ENCODE data around the gene AIFM1.

AIFM1 gene

GRCh38 chrX:130186651-130187050 is 21.0 kb upstream of the AIFM1 start:
- H3K9ac ChIP-seq (ENCODE audit: low read length): no peak overlapping the region
- no CpG with 5 or more reads among the region's 4 CpGs for WGBS (ENCODE audit: extremely low coverage, insufficient coverage, insufficient read length)
- H2BK12ac ChIP-seq (ENCODE audit: low read length): no peak overlapping the region
- no peak overlapping the region for H2BK120ac ChIP-seq (ENCODE audit: insufficient read depth, low read length, poor library complexity)
- no peak overlapping the region for H3K27ac ChIP-seq (ENCODE audit: low read depth, low read length)
- H3K18ac ChIP-seq (ENCODE audit: low read length): no peak overlapping the region
- no peak overlapping the region for H2BK5ac ChIP-seq (ENCODE audit: low read depth, low read length, poor library complexity)
- no peak overlapping the region for H3K4me2 ChIP-seq (ENCODE audit: low read length)
- no peaks in the 10 kb centered on the region for H3K9me3 ChIP-seq (ENCODE audit: insufficient read depth, low read depth, low read length)
- H3K36me3 ChIP-seq (ENCODE audit: control insufficient read depth in 1 of 2, insufficient read depth in 2 of 2, low read length in 2 of 2): no peaks in the 10 kb centered on the region
- no peak overlapping the region for H3K14ac ChIP-seq (ENCODE audit: low read length)
- peak overlapping the region; percentile 0 for H4K91ac ChIP-seq (ENCODE audit: low read depth, low read length)
- H3K27me3 ChIP-seq (ENCODE audit: insufficient read depth, low read length): no peaks in the 10 kb centered on the region
- no peak overlapping the region for H3K4ac ChIP-seq (ENCODE audit: low read depth, low read length)
- H3K23ac ChIP-seq (ENCODE audit: low read length): no peak overlapping the region
- no peak for DNase-seq
- H3K79me2 ChIP-seq (ENCODE audit: control insufficient read depth, insufficient read depth, low read length, poor library complexity): no peaks in the 10 kb centered on the region
- no peak overlapping the region for H2AFZ ChIP-seq (ENCODE audit: insufficient read depth, low read length, poor library complexity)
- peaks cover 3% of the 10 kb centered on the region for H3K79me1 ChIP-seq (ENCODE audit: low read length)
- peaks cover 7% of the 10 kb centered on the region in 2 experiments for H3K4me1 ChIP-seq (ENCODE audit: control insufficient read depth in 1 of 2, insufficient read depth in 2 of 2, low read length in 2 of 2)
- no peak overlapping the region for H4K12ac ChIP-seq (ENCODE audit: low read depth, low read length)
- no peak overlapping the region for H3K4me3 ChIP-seq (ENCODE audit: low read depth, low read length)
- H4K8ac ChIP-seq (ENCODE audit: low read depth, low read length): no peak overlapping the region
- no peak overlapping the region for H2AK5ac ChIP-seq (ENCODE audit: low read length)

- H3K9me3 ChIP-seq (ENCODE audit: insufficient read depth, low read depth, low read length): no peaks in the 10 kb centered on the region
- no peak overlapping the region for H3K18ac ChIP-seq (ENCODE audit: low read length)
- H2BK120ac ChIP-seq (ENCODE audit: insufficient read depth, low read length, poor library complexity): no peak overlapping the region
- no peak overlapping the region for H3K23ac ChIP-seq (ENCODE audit: low read length)
- no peak for DNase-seq
- H2BK12ac ChIP-seq (ENCODE audit: low read length): no peak overlapping the region
- no peak overlapping the region for H2BK5ac ChIP-seq (ENCODE audit: low read depth, low read length, poor library complexity)
- H3K79me1 ChIP-seq (ENCODE audit: low read length): peaks cover 3% of the 10 kb centered on the region
- no peak overlapping the region for H4K12ac ChIP-seq (ENCODE audit: low read depth, low read length)
- H3K14ac ChIP-seq (ENCODE audit: low read length): no peak overlapping the region
- no peaks in the 10 kb centered on the region for H3K36me3 ChIP-seq (ENCODE audit: control insufficient read depth in 1 of 2, insufficient read depth in 2 of 2, low read length in 2 of 2)
- H3K27me3 ChIP-seq (ENCODE audit: insufficient read depth, low read length): no peaks in the 10 kb centered on the region
- H3K4ac ChIP-seq (ENCODE audit: low read depth, low read length): no peak overlapping the region
- no peak overlapping the region for H3K9ac ChIP-seq (ENCODE audit: low read length)
- H3K4me2 ChIP-seq (ENCODE audit: low read length): no peak overlapping the region
- H2AFZ ChIP-seq (ENCODE audit: insufficient read depth, low read length, poor library complexity): no peak overlapping the region
- no peaks in the 10 kb centered on the region for H3K79me2 ChIP-seq (ENCODE audit: control insufficient read depth, insufficient read depth, low read length, poor library complexity)
- H2AK5ac ChIP-seq (ENCODE audit: low read length): no peak overlapping the region
- WGBS (ENCODE audit: extremely low coverage, insufficient coverage, insufficient read length): no CpG with 5 or more reads among the region's 2 CpGs
- H4K91ac ChIP-seq (ENCODE audit: low read depth, low read length): no peak overlapping the region
- no peak overlapping the region for H3K4me3 ChIP-seq (ENCODE audit: low read depth, low read length)
- H4K8ac ChIP-seq (ENCODE audit: low read depth, low read length): no peak overlapping the region
- H3K4me1 ChIP-seq (ENCODE audit: control insufficient read depth in 1 of 2, insufficient read depth in 2 of 2, low read length in 2 of 2): peaks cover 7% of the 10 kb centered on the region in 2 experiments
- no peak overlapping the region for H3K27ac ChIP-seq (ENCODE audit: low read depth, low read length)
These were observed 19.2 kb upstream of the AIFM1 start for GRCh38 chrX:130184857-130185256.

GRCh38 chrX:130184168-130184567 is 18.5 kb upstream of the AIFM1 start:
- no peak overlapping the region for H2BK5ac ChIP-seq (ENCODE audit: low read depth, low read length, poor library complexity)
- H3K9ac ChIP-seq (ENCODE audit: low read length): no peak overlapping the region
- no peaks in the 10 kb centered on the region for H3K27me3 ChIP-seq (ENCODE audit: insufficient read depth, low read length)
- H2AK5ac ChIP-seq (ENCODE audit: low read length): no peak overlapping the region
- no CpG with 5 or more reads among the region's 11 CpGs for WGBS (ENCODE audit: extremely low coverage, insufficient coverage, insufficient read length)
- H4K91ac ChIP-seq (ENCODE audit: low read depth, low read length): no peak overlapping the region
- H2AFZ ChIP-seq (ENCODE audit: insufficient read depth, low read length, poor library complexity): no peak overlapping the region
- no peak overlapping the region for H2BK12ac ChIP-seq (ENCODE audit: low read length)
- no peak overlapping the region for H3K27ac ChIP-seq (ENCODE audit: low read depth, low read length)
- no peak overlapping the region for H3K4me3 ChIP-seq (ENCODE audit: low read depth, low read length)
- no peak for DNase-seq
- H3K4me2 ChIP-seq (ENCODE audit: low read length): no peak overlapping the region
- no peak overlapping the region for H4K12ac ChIP-seq (ENCODE audit: low read depth, low read length)
- no peaks in the 10 kb centered on the region for H3K36me3 ChIP-seq (ENCODE audit: control insufficient read depth in 1 of 2, insufficient read depth in 2 of 2, low read length in 2 of 2)
- H3K79me2 ChIP-seq (ENCODE audit: control insufficient read depth, insufficient read depth, low read length, poor library complexity): no peaks in the 10 kb centered on the region
- no peak overlapping the region for H3K18ac ChIP-seq (ENCODE audit: low read length)
- peaks cover 3% of the 10 kb centered on the region for H3K79me1 ChIP-seq (ENCODE audit: low read length)
- no peak overlapping the region for H3K14ac ChIP-seq (ENCODE audit: low read length)
- no peak overlapping the region for H2BK120ac ChIP-seq (ENCODE audit: insufficient read depth, low read length, poor library complexity)
- no peak overlapping the region for H3K23ac ChIP-seq (ENCODE audit: low read length)
- no peaks in the 10 kb centered on the region for H3K9me3 ChIP-seq (ENCODE audit: insufficient read depth, low read depth, low read length)
- no peak overlapping the region for H3K4ac ChIP-seq (ENCODE audit: low read depth, low read length)
- H4K8ac ChIP-seq (ENCODE audit: low read depth, low read length): no peak overlapping the region
- peaks cover 7 to 9% of the 10 kb centered on the region in 2 experiments for H3K4me1 ChIP-seq (ENCODE audit: control insufficient read depth in 1 of 2, insufficient read depth in 2 of 2, low read length in 2 of 2)

GRCh38 chrX:130179579-130180215 is 14.1 kb upstream of the AIFM1 start:
- H2BK120ac ChIP-seq (ENCODE audit: insufficient read depth, low read length, poor library complexity): no peak overlapping the region
- peaks cover 0 to 2% of the 10 kb centered on the region in 2 experiments for H3K4me1 ChIP-seq (ENCODE audit: control insufficient read depth in 1 of 2, insufficient read depth in 2 of 2, low read length in 2 of 2)
- H4K91ac ChIP-seq (ENCODE audit: low read depth, low read length): no peak overlapping the region
- no peak overlapping the region for H3K9ac ChIP-seq (ENCODE audit: low read length)
- no peak overlapping the region for H4K12ac ChIP-seq (ENCODE audit: low read depth, low read length)
- no peaks in the 10 kb centered on the region for H3K36me3 ChIP-seq (ENCODE audit: control insufficient read depth in 1 of 2, insufficient read depth in 2 of 2, low read length in 2 of 2)
- no CpG with 5 or more reads among the region's 7 CpGs for WGBS (ENCODE audit: extremely low coverage, insufficient coverage, insufficient read length)
- DNase-seq: no peak
- no peak overlapping the region for H3K27ac ChIP-seq (ENCODE audit: low read depth, low read length)
- no peak overlapping the region for H2BK12ac ChIP-seq (ENCODE audit: low read length)
- H3K79me1 ChIP-seq (ENCODE audit: low read length): no peaks in the 10 kb centered on the region
- H3K4me3 ChIP-seq (ENCODE audit: low read depth, low read length): no peak overlapping the region
- H3K9me3 ChIP-seq (ENCODE audit: insufficient read depth, low read depth, low read length): no peaks in the 10 kb centered on the region
- H3K27me3 ChIP-seq (ENCODE audit: insufficient read depth, low read length): no peaks in the 10 kb centered on the region
- no peak overlapping the region for H3K4me2 ChIP-seq (ENCODE audit: low read length)
- no peaks in the 10 kb centered on the region for H3K79me2 ChIP-seq (ENCODE audit: control insufficient read depth, insufficient read depth, low read length, poor library complexity)
- no peak overlapping the region for H2BK5ac ChIP-seq (ENCODE audit: low read depth, low read length, poor library complexity)
- no peak overlapping the region for H2AFZ ChIP-seq (ENCODE audit: insufficient read depth, low read length, poor library complexity)
- H4K8ac ChIP-seq (ENCODE audit: low read depth, low read length): no peak overlapping the region
- no peak overlapping the region for H3K4ac ChIP-seq (ENCODE audit: low read depth, low read length)
- no peak overlapping the region for H2AK5ac ChIP-seq (ENCODE audit: low read length)
- H3K23ac ChIP-seq (ENCODE audit: low read length): no peak overlapping the region
- no peak overlapping the region for H3K18ac ChIP-seq (ENCODE audit: low read length)
- H3K14ac ChIP-seq (ENCODE audit: low read length): no peak overlapping the region
